HEK293 (cell line): ENCODE measurements around the gene TRIM46.

Source experiments
- HOXD13 ChIP-seq: sonication (generic); formaldehyde crosslinking; IDR thresholded peaks from 2 replicates; pipeline ENCODE4 v1.8.0; 2022; ENCODE audit warnings: missing genetic modification reagents, borderline replicate concordance
- KLF7 ChIP-seq: fragments of 450-650 bp; formaldehyde crosslinking; IDR thresholded peaks from 2 replicates; pipeline ENCODE4 v1.5.1; 2016; ENCODE audit warnings: missing biosample characterization, missing genetic modification characterization, borderline replicate concordance
- MYNN ChIP-seq: fragments of 450-650 bp; formaldehyde crosslinking; IDR thresholded peaks from 2 replicates; pipeline ENCODE4 v1.5.1; 2016; ENCODE audit warnings: missing biosample characterization, missing genetic modification characterization, borderline replicate concordance
- SCRT1 ChIP-seq: fragments of 450-650 bp; formaldehyde crosslinking; IDR thresholded peaks from 2 replicates; pipeline ENCODE4 v1.5.1; 2016; ENCODE audit warnings: missing biosample characterization, missing genetic modification characterization, borderline replicate concordance
- ZBTB48 ChIP-seq: fragments of 450-650 bp; formaldehyde crosslinking; IDR thresholded peaks from 2 replicates; pipeline ENCODE4 v1.5.1; 2016; ENCODE audit warnings: missing biosample characterization, missing genetic modification characterization
- ZEB2 ChIP-seq: fragments of 450-650 bp; formaldehyde crosslinking; IDR thresholded peaks from 2 replicates; pipeline ENCODE4 v1.5.1; 2016; ENCODE audit warnings: missing biosample characterization, missing genetic modification characterization
- ZNF114 ChIP-seq: fragments of 450-650 bp; formaldehyde crosslinking; IDR thresholded peaks from 2 replicates; pipeline ENCODE4 v1.5.0; 2017; ENCODE audit warnings: missing biosample characterization, missing genetic modification characterization
- ZNF146 ChIP-seq: fragments of 450-650 bp; formaldehyde crosslinking; IDR thresholded peaks from 2 replicates; pipeline ENCODE4 v1.5.1; 2016; ENCODE audit warnings: missing biosample characterization, missing genetic modification characterization
- ZNF18 ChIP-seq: fragments of 450-650 bp; formaldehyde crosslinking; IDR thresholded peaks from 2 replicates; pipeline ENCODE4 v1.5.1; 2016; ENCODE audit warnings: missing biosample characterization, missing genetic modification characterization
- ZNF23 ChIP-seq: fragments of 450-650 bp; formaldehyde crosslinking; IDR thresholded peaks from 2 replicates; pipeline ENCODE4 v1.5.1; 2016; ENCODE audit warnings: missing biosample characterization, missing genetic modification characterization, borderline replicate concordance
- ZNF354C ChIP-seq: fragments of 450-650 bp; formaldehyde crosslinking; IDR thresholded peaks from 2 replicates; pipeline ENCODE4 v1.5.1; 2016; ENCODE audit warnings: missing biosample characterization, missing genetic modification characterization, low read depth, borderline replicate concordance
- ZNF366 ChIP-seq: fragments of 450-650 bp; formaldehyde crosslinking; conservative IDR thresholded peaks from 2 replicates; pipeline ENCODE4 v1.5.1; 2016; ENCODE audit warnings: missing biosample characterization, missing genetic modification characterization
- ZNF394 ChIP-seq: fragments of 450-650 bp; formaldehyde crosslinking; IDR thresholded peaks from 2 replicates; pipeline ENCODE4 v1.5.1; 2016; ENCODE audit warnings: missing biosample characterization, missing genetic modification characterization, mild to moderate bottlenecking, moderate library complexity, borderline replicate concordance
- ZNF521 ChIP-seq: fragments of 450-650 bp; formaldehyde crosslinking; IDR thresholded peaks from 2 replicates; pipeline ENCODE4 v1.5.1; 2017; ENCODE audit warnings: missing biosample characterization, mild to moderate bottlenecking, missing genetic modification characterization
- ZNF596 ChIP-seq: fragments of 450-650 bp; IDR thresholded peaks from 2 replicates; pipeline ENCODE4 v1.5.0; 2018; ENCODE audit warnings: missing biosample characterization, mild to moderate bottlenecking, missing genetic modification characterization, moderate library complexity
- ZNF621 ChIP-seq: fragments of 450-650 bp; formaldehyde crosslinking; IDR thresholded peaks from 2 replicates; pipeline ENCODE4 v1.5.1; 2017; ENCODE audit warnings: missing biosample characterization, missing genetic modification characterization
- ZNF664 ChIP-seq: fragments of 450-650 bp; formaldehyde crosslinking; IDR thresholded peaks from 2 replicates; pipeline ENCODE4 v1.5.1; 2016; ENCODE audit warnings: missing biosample characterization, missing genetic modification characterization
- ZNF837 ChIP-seq: fragments of 450-650 bp; formaldehyde crosslinking; IDR thresholded peaks from 2 replicates; pipeline ENCODE4 v1.5.1; 2016; ENCODE audit warnings: missing biosample characterization, missing genetic modification characterization
- TF ChIP-seq, protein P1 (sequence below): fragments of 450-650 bp; formaldehyde crosslinking; conservative IDR thresholded peaks from 2 replicates; pipeline ENCODE4 v1.5.1; 2016; ENCODE audit warnings: low read depth, missing biosample characterization, missing genetic modification characterization
- TF ChIP-seq, protein P2 (sequence below): fragments of 450-650 bp; formaldehyde crosslinking; IDR thresholded peaks from 2 replicates; pipeline ENCODE4 v1.5.1; 2016; ENCODE audit warnings: missing biosample characterization, missing genetic modification characterization
- TF ChIP-seq, protein P3 (sequence below): fragments of 450-650 bp; formaldehyde crosslinking; IDR thresholded peaks from 2 replicates; pipeline ENCODE4 v1.5.1; 2016; ENCODE audit warnings: missing biosample characterization, missing genetic modification characterization
- TF ChIP-seq, protein P4 (sequence below): fragments of 450-650 bp; formaldehyde crosslinking; IDR thresholded peaks from 2 replicates; pipeline ENCODE4 v1.5.1; 2016; ENCODE audit warnings: missing biosample characterization, missing genetic modification characterization
- TF ChIP-seq, protein P5 (sequence below): fragments of 450-650 bp; IDR thresholded peaks from 2 replicates; pipeline ENCODE4 v1.5.1; 2018; ENCODE audit warnings: missing biosample characterization, mild to moderate bottlenecking, missing genetic modification characterization

The TRIM46 gene

GRCh38 chr1:155227261-155228095 is 53.8 kb downstream of the TRIM46 start (continued):
- TF ChIP-seq, protein P1, sequence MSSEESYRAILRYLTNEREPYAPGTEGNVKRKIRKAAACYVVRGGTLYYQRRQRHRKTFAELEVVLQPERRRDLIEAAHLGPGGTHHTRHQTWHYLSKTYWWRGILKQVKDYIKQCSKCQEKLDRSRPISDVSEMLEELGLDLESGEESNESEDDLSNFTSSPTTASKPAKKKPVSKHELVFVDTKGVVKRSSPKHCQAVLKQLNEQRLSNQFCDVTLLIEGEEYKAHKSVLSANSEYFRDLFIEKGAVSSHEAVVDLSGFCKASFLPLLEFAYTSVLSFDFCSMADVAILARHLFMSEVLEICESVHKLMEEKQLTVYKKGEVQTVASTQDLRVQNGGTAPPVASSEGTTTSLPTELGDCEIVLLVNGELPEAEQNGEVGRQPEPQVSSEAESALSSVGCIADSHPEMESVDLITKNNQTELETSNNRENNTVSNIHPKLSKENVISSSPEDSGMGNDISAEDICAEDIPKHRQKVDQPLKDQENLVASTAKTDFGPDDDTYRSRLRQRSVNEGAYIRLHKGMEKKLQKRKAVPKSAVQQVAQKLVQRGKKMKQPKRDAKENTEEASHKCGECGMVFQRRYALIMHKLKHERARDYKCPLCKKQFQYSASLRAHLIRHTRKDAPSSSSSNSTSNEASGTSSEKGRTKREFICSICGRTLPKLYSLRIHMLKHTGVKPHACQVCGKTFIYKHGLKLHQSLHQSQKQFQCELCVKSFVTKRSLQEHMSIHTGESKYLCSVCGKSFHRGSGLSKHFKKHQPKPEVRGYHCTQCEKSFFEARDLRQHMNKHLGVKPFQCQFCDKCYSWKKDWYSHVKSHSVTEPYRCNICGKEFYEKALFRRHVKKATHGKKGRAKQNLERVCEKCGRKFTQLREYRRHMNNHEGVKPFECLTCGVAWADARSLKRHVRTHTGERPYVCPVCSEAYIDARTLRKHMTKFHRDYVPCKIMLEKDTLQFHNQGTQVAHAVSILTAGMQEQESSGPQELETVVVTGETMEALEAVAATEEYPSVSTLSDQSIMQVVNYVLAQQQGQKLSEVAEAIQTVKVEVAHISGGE (tag by site-specific recombination) = peak; percentile 57; the same call in 1 of the 2 replicates
- no peak for TF ChIP-seq ZNF837
- no peak for TF ChIP-seq ZNF621 (tag by site-specific recombination)
- no peak for TF ChIP-seq ZNF596 (tag by site-specific recombination)
- no peak for TF ChIP-seq ZNF18 (tag by site-specific recombination)
- TF ChIP-seq ZNF664 (tag by site-specific recombination) = no peak
- TF ChIP-seq ZEB2 (tag by site-specific recombination) = peak; percentile 39; the same call in 1 of the 2 replicates
- TF ChIP-seq HOXD13 (CRISPR knock-in tag) = no peak
- no peak for TF ChIP-seq ZNF146
- TF ChIP-seq ZNF521 (tag by site-specific recombination) = no peak
- TF ChIP-seq, protein P2, sequence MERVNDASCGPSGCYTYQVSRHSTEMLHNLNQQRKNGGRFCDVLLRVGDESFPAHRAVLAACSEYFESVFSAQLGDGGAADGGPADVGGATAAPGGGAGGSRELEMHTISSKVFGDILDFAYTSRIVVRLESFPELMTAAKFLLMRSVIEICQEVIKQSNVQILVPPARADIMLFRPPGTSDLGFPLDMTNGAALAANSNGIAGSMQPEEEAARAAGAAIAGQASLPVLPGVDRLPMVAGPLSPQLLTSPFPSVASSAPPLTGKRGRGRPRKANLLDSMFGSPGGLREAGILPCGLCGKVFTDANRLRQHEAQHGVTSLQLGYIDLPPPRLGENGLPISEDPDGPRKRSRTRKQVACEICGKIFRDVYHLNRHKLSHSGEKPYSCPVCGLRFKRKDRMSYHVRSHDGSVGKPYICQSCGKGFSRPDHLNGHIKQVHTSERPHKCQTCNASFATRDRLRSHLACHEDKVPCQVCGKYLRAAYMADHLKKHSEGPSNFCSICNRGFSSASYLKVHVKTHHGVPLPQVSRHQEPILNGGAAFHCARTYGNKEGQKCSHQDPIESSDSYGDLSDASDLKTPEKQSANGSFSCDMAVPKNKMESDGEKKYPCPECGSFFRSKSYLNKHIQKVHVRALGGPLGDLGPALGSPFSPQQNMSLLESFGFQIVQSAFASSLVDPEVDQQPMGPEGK = peak; percentile 98
- no peak for TF ChIP-seq MYNN
- peak; percentile 68; the same call in 1 of the 2 replicates for TF ChIP-seq ZBTB48 (tag by site-specific recombination)
- no peak for TF ChIP-seq ZNF114 (tag by site-specific recombination)
- TF ChIP-seq ZNF366 (tag by site-specific recombination) = no peak
- TF ChIP-seq, protein P3, sequence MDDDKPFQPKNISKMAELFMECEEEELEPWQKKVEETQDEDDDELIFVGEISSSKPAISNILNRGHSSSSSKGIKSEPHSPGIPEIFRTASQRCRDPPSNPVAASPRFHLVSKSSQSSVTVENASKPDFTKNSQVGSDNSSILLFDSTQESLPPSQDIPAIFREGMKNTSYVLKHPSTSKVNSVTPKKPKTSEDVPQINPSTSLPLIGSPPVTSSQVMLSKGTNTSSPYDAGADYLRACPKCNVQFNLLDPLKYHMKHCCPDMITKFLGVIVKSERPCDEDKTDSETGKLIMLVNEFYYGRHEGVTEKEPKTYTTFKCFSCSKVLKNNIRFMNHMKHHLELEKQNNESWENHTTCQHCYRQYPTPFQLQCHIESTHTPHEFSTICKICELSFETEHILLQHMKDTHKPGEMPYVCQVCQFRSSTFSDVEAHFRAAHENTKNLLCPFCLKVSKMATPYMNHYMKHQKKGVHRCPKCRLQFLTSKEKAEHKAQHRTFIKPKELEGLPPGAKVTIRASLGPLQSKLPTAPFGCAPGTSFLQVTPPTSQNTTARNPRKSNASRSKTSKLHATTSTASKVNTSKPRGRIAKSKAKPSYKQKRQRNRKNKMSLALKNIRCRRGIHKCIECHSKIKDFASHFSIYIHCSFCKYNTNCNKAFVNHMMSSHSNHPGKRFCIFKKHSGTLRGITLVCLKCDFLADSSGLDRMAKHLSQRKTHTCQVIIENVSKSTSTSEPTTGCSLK (tag by site-specific recombination) = no peak
- no peak for TF ChIP-seq SCRT1 (tag by site-specific recombination)
- TF ChIP-seq, protein P4, sequence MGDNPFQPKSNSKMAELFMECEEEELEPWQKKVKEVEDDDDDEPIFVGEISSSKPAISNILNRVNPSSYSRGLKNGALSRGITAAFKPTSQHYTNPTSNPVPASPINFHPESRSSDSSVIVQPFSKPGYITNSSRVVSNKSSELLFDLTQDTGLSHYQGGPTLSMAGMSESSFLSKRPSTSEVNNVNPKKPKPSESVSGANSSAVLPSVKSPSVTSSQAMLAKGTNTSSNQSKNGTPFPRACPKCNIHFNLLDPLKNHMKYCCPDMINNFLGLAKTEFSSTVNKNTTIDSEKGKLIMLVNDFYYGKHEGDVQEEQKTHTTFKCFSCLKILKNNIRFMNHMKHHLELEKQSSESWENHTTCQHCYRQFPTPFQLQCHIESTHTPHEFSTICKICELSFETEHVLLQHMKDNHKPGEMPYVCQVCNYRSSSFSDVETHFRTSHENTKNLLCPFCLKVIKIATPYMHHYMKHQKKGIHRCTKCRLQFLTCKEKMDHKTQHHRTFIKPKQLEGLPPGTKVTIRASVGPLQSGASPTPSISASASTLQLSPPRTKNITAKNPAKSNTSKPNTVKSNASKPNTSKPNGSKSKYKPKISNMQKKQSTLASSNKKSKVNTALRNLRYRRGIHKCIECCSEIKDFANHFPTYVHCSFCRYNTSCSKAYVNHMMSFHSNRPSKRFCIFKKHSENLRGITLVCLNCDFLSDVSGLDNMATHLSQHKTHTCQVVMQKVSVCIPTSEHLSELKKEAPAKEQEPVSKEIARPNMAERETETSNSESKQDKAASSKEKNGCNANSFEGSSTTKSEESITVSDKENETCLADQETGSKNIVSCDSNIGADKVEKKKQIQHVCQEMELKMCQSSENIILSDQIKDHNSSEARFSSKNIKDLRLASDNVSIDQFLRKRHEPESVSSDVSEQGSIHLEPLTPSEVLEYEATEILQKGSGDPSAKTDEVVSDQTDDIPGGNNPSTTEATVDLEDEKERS = no peak
- no peak for TF ChIP-seq ZNF354C
- TF ChIP-seq, protein P5, sequence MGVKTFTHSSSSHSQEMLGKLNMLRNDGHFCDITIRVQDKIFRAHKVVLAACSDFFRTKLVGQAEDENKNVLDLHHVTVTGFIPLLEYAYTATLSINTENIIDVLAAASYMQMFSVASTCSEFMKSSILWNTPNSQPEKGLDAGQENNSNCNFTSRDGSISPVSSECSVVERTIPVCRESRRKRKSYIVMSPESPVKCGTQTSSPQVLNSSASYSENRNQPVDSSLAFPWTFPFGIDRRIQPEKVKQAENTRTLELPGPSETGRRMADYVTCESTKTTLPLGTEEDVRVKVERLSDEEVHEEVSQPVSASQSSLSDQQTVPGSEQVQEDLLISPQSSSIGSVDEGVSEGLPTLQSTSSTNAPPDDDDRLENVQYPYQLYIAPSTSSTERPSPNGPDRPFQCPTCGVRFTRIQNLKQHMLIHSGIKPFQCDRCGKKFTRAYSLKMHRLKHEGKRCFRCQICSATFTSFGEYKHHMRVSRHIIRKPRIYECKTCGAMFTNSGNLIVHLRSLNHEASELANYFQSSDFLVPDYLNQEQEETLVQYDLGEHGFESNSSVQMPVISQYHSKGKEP (tag by site-specific recombination) = 0 out of 2 replicates have a peak, but pooled peaks have one; percentile 22
- 0 out of 2 replicates have a peak, but pooled peaks have one; percentile 9 for TF ChIP-seq ZNF394 (tag by site-specific recombination)
- TF ChIP-seq KLF7 (tag by site-specific recombination) = 0 out of 2 replicates have a peak, but pooled peaks have one; percentile 23
- TF ChIP-seq ZNF23 (tag by site-specific recombination) = no peak
